ENCODE data around the gene ACTR3C. TPM values are rescaled to one million over a fixed set of nuclear protein-coding genes. Genes with fewer than 3 reads are reported as not detected.
"Not testable (repeated sequence)": the region's sequence is repeated elsewhere in the genome, so short reads cannot be mapped to it uniquely, and the experiment has no call there.

The ACTR3C gene
- polyA plus RNA-seq, 12 donors = 0.44 to 2.0 (median 1.4) TPM; not detected in 2

DNA sequence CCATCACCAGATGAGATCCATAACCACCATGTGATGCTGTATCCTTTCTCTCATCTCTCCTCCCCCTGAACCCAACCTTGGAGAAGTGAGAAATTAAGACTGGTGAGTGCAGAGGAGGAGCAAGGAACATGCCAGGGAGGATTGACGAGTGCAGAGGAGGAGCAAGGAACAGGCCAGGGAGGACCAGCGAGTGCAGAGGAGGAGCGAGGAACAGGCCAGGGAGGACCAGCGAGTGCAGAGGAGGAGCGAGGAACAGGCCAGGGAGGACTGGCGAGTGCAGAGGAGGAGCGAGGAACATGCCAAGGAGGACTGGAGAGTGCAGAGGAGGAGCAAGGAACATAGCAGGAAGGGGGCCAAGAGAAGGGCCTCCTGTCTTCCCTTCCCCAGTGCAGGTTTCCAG, 118.8 kb downstream of the ACTR3C start:
- not testable (repeated sequence) for DNase-seq

DNA sequence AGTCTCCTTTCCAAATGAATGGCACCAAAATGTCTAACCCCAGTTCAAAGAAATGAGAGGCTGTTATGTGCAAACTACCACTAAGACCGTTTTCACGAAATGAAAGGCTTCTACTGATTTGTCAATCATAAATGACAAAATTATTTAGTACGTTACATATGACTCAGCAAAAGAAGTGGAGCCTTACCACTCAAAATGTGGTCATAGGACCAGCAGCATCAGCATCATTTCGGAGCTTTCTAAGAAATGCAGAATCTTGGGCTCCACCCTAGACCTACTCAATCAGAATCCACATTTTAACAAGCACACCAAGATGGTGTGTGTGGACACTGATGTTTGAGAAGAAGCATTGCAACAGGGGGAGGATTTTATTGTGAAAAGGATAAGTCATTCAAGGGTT, 120.5 kb downstream of the ACTR3C start:
- not testable (repeated sequence) for DNase-seq

Other genes with a start within 250 kb of the ACTR3C start
- gene LRRC61, start 190 bp downstream of the ACTR3C start, polyA plus RNA-seq (ENCODE audit: insufficient read length in 12 of 12) = 10 to 100 TPM in 1 of 12 donors, 1 to 10 TPM in 10, not detected in 1; 3.6 to 11.1 (median 5.7) TPM
- gene RARRES2, start 18.1 kb upstream of the ACTR3C start, polyA plus RNA-seq (ENCODE audit: insufficient read length in 12 of 12) = 10 to 100 TPM in 11 of 12 donors, not detected in 1; 36.6 to 55.1 (median 47.5) TPM
- 100 to 1,000 TPM in 1 of 12 donors, 10 to 100 TPM in 11; 49.8 to 195 (median 67.2) TPM for gene REPIN1, start 45.3 kb upstream of the ACTR3C start, polyA plus RNA-seq (ENCODE audit: insufficient read length in 12 of 12)
- 1 to 10 TPM in 11 of 12 donors, not detected in 1; 3.4 to 9.4 (median 5.1) TPM for gene ZNF775, start 55.8 kb upstream of the ACTR3C start, polyA plus RNA-seq (ENCODE audit: insufficient read length in 12 of 12)
- gene GIMAP8, start 127.1 kb upstream of the ACTR3C start, polyA plus RNA-seq (ENCODE audit: insufficient read length in 12 of 12) = 10 to 100 TPM in 1 of 12 donors, 1 to 10 TPM in 10, not detected in 1; 5.4 to 11.2 (median 6.5) TPM
- gene GIMAP7, start 191.3 kb upstream of the ACTR3C start, polyA plus RNA-seq (ENCODE audit: insufficient read length in 12 of 12) = 10 to 100 TPM in 7 of 12 donors, 1 to 10 TPM in 4, not detected in 1; 7.4 to 15.2 (median 10.5) TPM
- 10 to 100 TPM in 11 of 12 donors, not detected in 1; 17.2 to 41.1 (median 19.7) TPM for gene GIMAP4, start 243.8 kb upstream of the ACTR3C start, polyA plus RNA-seq (ENCODE audit: insufficient read length in 12 of 12)

Measured in muscle of arm (tissue), 12 donors.